Measurements from ENCODE around the gene MYL12B.

- TF ChIP-seq POLR2A (IDR thresholded peaks at IDR 0.05): no peak
- no peak for TF ChIP-seq CTCF (IDR thresholded peaks at IDR 0.05)
These were observed 24.2 kb downstream of the MYL12B start for GRCh38 chr18:3286159-3286558.
